A673 (cell line): ENCODE data around the gene NEDD9. TPM values are rescaled to one million over a fixed set of nuclear protein-coding genes. Genes with fewer than 3 reads are reported as not detected.

Source experiments
- BruUV-seq: library from RNA; stranded (reverse); fragments of 400-500 nt; replicated peaks from 2 replicates; lab custom pipeline; 2021; lab: Mats Ljungman, UMichigan
- CTCF ChIA-PET: fragments of 300-600 bp; sonication (Branson Sonifier 250); formaldehyde crosslinking; loops from one replicate; lab custom pipeline; 2022; ENCODE audit warnings: antibody characterized with exemption; lab: Charles Lee
- POLR2A ChIA-PET: fragments of 300-600 bp; sonication (Branson Sonifier 250); formaldehyde crosslinking; loops from one replicate; lab custom pipeline; 2022; ENCODE audit warnings: antibody characterized with exemption; ENCODE audit not compliant: low non-redundant PET; lab: Charles Lee
- DNase-seq: peaks from one replicate; pipeline ENCODE4 v3.0.0-alpha.2; 2015; ENCODE audit warnings: low spot score
- H3K27ac ChIP-seq: fragments of 200-600 bp; sonication (generic); 2 replicates; pipeline ENCODE4 v1.5.1; 2016; ENCODE audit warnings: mixed run types, low read depth, mild to moderate bottlenecking, mixed read lengths, antibody characterized with exemption, low read length; ENCODE audit not compliant: poor library complexity, severe bottlenecking
- H3K27me3 ChIP-seq: fragments of 200-600 bp; sonication (generic); replicated peaks from 2 replicates; pipeline ENCODE4 v1.6.1; 2017; ENCODE audit warnings: mixed run types, low read depth, mild to moderate bottlenecking, mixed read lengths, antibody characterized with exemption, low read length; ENCODE audit not compliant: insufficient read depth, poor library complexity
- H3K36me3 ChIP-seq: fragments of 200-600 bp; sonication (generic); 2 replicates; pipeline ENCODE4 v1.6.1; 2016; ENCODE audit warnings: mixed run types, mild to moderate bottlenecking, mixed read lengths, antibody characterized with exemption, low read length; ENCODE audit not compliant: insufficient read depth, poor library complexity, severe bottlenecking
- H3K4me1 ChIP-seq: fragments of 200-600 bp; sonication (generic); 2 replicates; pipeline ENCODE4 v1.6.1; 2017; ENCODE audit warnings: mixed run types, mild to moderate bottlenecking, mixed read lengths, antibody characterized with exemption, low read length; ENCODE audit not compliant: insufficient read depth, poor library complexity, severe bottlenecking
- H3K4me3 ChIP-seq: fragments of 200-600 bp; sonication (generic); 2 replicates; pipeline ENCODE4 v1.5.1; 2016; ENCODE audit warnings: low read depth, mixed run types, mild to moderate bottlenecking, mixed read lengths, low read length; ENCODE audit not compliant: poor library complexity, severe bottlenecking
- H3K9me3 ChIP-seq: fragments of 200-600 bp; sonication (generic); 2 replicates; pipeline ENCODE4 v1.6.1; 2016; ENCODE audit warnings: mixed run types, low read depth, mild to moderate bottlenecking, mixed read lengths, antibody characterized with exemption, low read length; ENCODE audit not compliant: poor library complexity, severe bottlenecking
- CTCF ChIP-seq: fragments of 300-800, 200-600 bp; sonication (generic); conservative IDR thresholded peaks from 2 replicates; pipeline ENCODE4 v1.5.1; 2017; ENCODE audit warnings: low read depth, mild to moderate bottlenecking, antibody characterized with exemption, low read length, moderate library complexity, mixed read lengths
- EZH2 ChIP-seq: fragments of 200-600 bp; sonication (generic); IDR thresholded peaks from 2 replicates; pipeline ENCODE4 v1.6.1; 2017; ENCODE audit warnings: borderline replicate concordance, low read depth, mild to moderate bottlenecking, mixed read lengths, antibody characterized with exemption, low read length; ENCODE audit not compliant: poor library complexity, severe bottlenecking
- intact Hi-C: fragments of 100-400 bp; cut with micrococcal nuclease; formaldehyde crosslinking; loops from one replicate; pipeline ENCODE4 v1.10.0; 2022; ENCODE audit not compliant: unreplicated experiment
- total RNA-seq: library from RNA; stranded (reverse); gene quantifications from 2 replicates; pipeline ENCODE4 v1.2.3, GENCODE V29; 2021

NEDD9 gene
- total RNA-seq, 1 experiment from 2014 or later, result 6.6 TPM

- no peaks in the 10 kb centered on the region for H3K27me3 ChIP-seq
- H3K27ac ChIP-seq, result peak overlapping the region; percentile 20
- no peaks in the 10 kb centered on the region for H3K36me3 ChIP-seq
- H3K9me3 ChIP-seq, result no peaks in the 10 kb centered on the region
- H3K4me3 ChIP-seq, result no peak overlapping the region
- intact Hi-C loops, result no loop called here
- ChIA-PET CTCF (no interaction called here), POLR2A (interaction anchor here (0.6 kb wide), 1 partner anchor 21 kb away, joined by 3 read pairs; the partner anchor contains the start of gene NEDD9)
- DNase-seq, result no peak
- no TSS peak for BruUV-seq
- TF ChIP-seq CTCF, result no peak
- TF ChIP-seq EZH2, result no peak
- H3K4me1 ChIP-seq, result peaks cover 65% of the 10 kb centered on the region
Measured at GRCh38 chr6:11211254-11211653, 21.2 kb downstream of the NEDD9 start.

- ChIA-PET CTCF (no interaction called here), POLR2A (interaction anchor here (0.6 kb wide), 1 partner anchor 1769 kb away, joined by 6 read pairs; no protein-coding TSS in a partner anchor)
- peak; percentile 94 for DNase-seq
- Histone ChIP-seq H3K9me3 (no peaks in the 10 kb centered on the region), H3K4me3 (no peak overlapping the region), H3K4me1 (peaks cover 61% of the 10 kb centered on the region), H3K36me3 (no peaks in the 10 kb centered on the region), H3K27me3 (no peaks in the 10 kb centered on the region), H3K27ac (peak overlapping the region; percentile 45)
- TF ChIP-seq CTCF (no peak), EZH2 (no peak)
- no TSS peak for BruUV-seq
- intact Hi-C loops, result no loop called here
Measured at GRCh38 chr6:11210386-11211138, 21.9 kb downstream of the NEDD9 start.

- H3K4me3 ChIP-seq, result no peak overlapping the region
- CTCF ChIA-PET, result no interaction called here
- no peaks in the 10 kb centered on the region for H3K36me3 ChIP-seq
- TF ChIP-seq EZH2, result no peak
- no peak for TF ChIP-seq CTCF
- H3K27me3 ChIP-seq, result no peaks in the 10 kb centered on the region
- BruUV-seq, result no TSS peak
- H3K27ac ChIP-seq, result peak overlapping the region; percentile 45
- intact Hi-C loops, result no loop called here
- H3K9me3 ChIP-seq, result no peaks in the 10 kb centered on the region
- H3K4me1 ChIP-seq, result peaks cover 54% of the 10 kb centered on the region
- POLR2A ChIA-PET, result interaction anchor here (0.6 kb wide), 2 partner anchors 339 to 1768 kb away, joined by 4 to 6 read pairs; no protein-coding TSS in a partner anchor
- peak; percentile 73 for DNase-seq
Measured at GRCh38 chr6:11209906-11210305, 22.6 kb downstream of the NEDD9 start.
